ENCODE data around the gene APP.

The APP gene

GRCh38 chr21:26117972-26118367 lies 52.6 kb downstream of the APP start:
- Histone ChIP-seq H3K4me3 (ENCODE audit: low read length) (no peak overlapping the region), H3K27ac (ENCODE audit: low read length) (no peak overlapping the region), H3K4me1 (ENCODE audit: low read length) (peaks cover 15% of the 10 kb centered on the region), H3K4me2 (ENCODE audit: low read depth, low read length) (peak overlapping the region; percentile 43; the same call in 1 of the 2 replicates), H3K9ac (ENCODE audit: low read length) (no peak overlapping the region), H3K79me2 (ENCODE audit: low read length) (peaks cover 31% of the 10 kb centered on the region), H3K9me2 (replicated peaks; ENCODE audit: insufficient read depth, low read length) (no peaks in the 10 kb centered on the region), H2AFZ (ENCODE audit: low read length) (no peak overlapping the region), H4K20me1 (ENCODE audit: insufficient read depth, low read length) (peaks cover 4% of the 10 kb centered on the region; the same call in 1 of the 2 replicates), H3K27me3 (replicated peaks; ENCODE audit: insufficient read depth, low read length) (no peaks in the 10 kb centered on the region), H3F3A (ENCODE audit: insufficient read depth, low read length) (no peaks in the 10 kb centered on the region), H3K9me3 (replicated peaks; ENCODE audit: insufficient read depth, low read length) (no peaks in the 10 kb centered on the region), H3K36me3 (replicated peaks; ENCODE audit: insufficient read depth, low read length) (no peaks in the 10 kb centered on the region)
- no peak for TF ChIP-seq EZH2 (optimal IDR thresholded peaks at IDR 0.05; ENCODE audit: low read depth, low read length)
- TF ChIP-seq, protein P1, sequence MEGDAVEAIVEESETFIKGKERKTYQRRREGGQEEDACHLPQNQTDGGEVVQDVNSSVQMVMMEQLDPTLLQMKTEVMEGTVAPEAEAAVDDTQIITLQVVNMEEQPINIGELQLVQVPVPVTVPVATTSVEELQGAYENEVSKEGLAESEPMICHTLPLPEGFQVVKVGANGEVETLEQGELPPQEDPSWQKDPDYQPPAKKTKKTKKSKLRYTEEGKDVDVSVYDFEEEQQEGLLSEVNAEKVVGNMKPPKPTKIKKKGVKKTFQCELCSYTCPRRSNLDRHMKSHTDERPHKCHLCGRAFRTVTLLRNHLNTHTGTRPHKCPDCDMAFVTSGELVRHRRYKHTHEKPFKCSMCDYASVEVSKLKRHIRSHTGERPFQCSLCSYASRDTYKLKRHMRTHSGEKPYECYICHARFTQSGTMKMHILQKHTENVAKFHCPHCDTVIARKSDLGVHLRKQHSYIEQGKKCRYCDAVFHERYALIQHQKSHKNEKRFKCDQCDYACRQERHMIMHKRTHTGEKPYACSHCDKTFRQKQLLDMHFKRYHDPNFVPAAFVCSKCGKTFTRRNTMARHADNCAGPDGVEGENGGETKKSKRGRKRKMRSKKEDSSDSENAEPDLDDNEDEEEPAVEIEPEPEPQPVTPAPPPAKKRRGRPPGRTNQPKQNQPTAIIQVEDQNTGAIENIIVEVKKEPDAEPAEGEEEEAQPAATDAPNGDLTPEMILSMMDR (IDR thresholded peaks at IDR 0.05; ENCODE audit: low read length): no peak
- DNase-seq: no peak

DNA sequence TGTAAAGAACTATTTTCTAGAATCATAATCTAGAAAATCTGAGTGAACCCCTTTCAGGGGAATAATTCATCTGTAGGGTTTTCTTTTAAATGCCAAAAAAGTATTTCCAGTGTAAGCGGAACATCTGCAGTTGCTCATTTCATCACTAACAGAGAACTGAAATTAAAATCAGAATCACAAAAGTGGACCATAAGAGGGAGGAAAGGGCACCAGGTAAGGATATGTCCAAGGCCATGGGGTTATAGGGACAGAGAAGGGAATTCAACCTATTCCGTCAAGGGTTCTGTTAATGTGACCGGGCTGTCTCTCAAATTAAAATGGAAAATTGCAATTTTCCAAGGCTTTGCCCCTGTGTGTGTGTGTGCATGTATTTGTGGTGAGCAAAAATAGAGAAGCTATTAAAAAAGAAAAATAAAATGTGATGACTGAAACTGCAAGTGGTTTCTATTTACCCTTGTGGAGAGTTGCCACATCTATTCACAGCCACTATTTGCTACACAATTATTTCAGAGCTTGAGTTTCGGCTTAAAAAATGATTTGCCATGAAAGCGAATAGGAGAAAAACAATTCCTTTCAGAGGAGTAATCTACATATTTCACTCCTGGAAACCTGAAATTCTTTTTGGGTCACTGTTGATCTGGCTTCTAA lies 53.1 kb downstream of the APP start:
- TF ChIP-seq EZH2phosphoT487 (IDR thresholded peaks at IDR 0.05; ENCODE audit: low read length) (no peak), EZH2 (optimal IDR thresholded peaks at IDR 0.05; ENCODE audit: low read depth, low read length) (no peak)
- TF ChIP-seq, protein P1 (IDR thresholded peaks at IDR 0.05; ENCODE audit: low read length): no peak
- no peaks in the 10 kb centered on the region for H3F3A ChIP-seq (ENCODE audit: insufficient read depth, low read length)
- no peaks in the 10 kb centered on the region for H3K36me3 ChIP-seq (replicated peaks; ENCODE audit: insufficient read depth, low read length)
- H3K4me1 ChIP-seq (ENCODE audit: low read length): peaks cover 15% of the 10 kb centered on the region
- DNase-seq: peak; percentile 39
- H2AFZ ChIP-seq (ENCODE audit: low read length): no peak overlapping the region
- H3K4me3 ChIP-seq (ENCODE audit: low read length): no peak overlapping the region
- peaks cover 35% of the 10 kb centered on the region for H3K79me2 ChIP-seq (ENCODE audit: low read length)
- H3K4me2 ChIP-seq (ENCODE audit: low read depth, low read length): peak overlapping the region; percentile 43
- no peaks in the 10 kb centered on the region for H3K9me2 ChIP-seq (replicated peaks; ENCODE audit: insufficient read depth, low read length)
- no peaks in the 10 kb centered on the region for H3K27me3 ChIP-seq (replicated peaks; ENCODE audit: insufficient read depth, low read length)
- no peaks in the 10 kb centered on the region for H3K9me3 ChIP-seq (replicated peaks; ENCODE audit: insufficient read depth, low read length)
- H3K27ac ChIP-seq (ENCODE audit: low read length): no peak overlapping the region
- peaks cover 4% of the 10 kb centered on the region; the same call in 1 of the 2 replicates for H4K20me1 ChIP-seq (ENCODE audit: insufficient read depth, low read length)
- H3K9ac ChIP-seq (ENCODE audit: low read length): no peak overlapping the region

- Histone ChIP-seq H3K4me3 (ENCODE audit: low read length) (no peak overlapping the region), H3K9me3 (replicated peaks; ENCODE audit: insufficient read depth, low read length) (no peaks in the 10 kb centered on the region), H3F3A (ENCODE audit: insufficient read depth, low read length) (no peaks in the 10 kb centered on the region), H3K9me2 (replicated peaks; ENCODE audit: insufficient read depth, low read length) (no peaks in the 10 kb centered on the region), H3K4me2 (ENCODE audit: low read depth, low read length) (no peak overlapping the region), H3K4me1 (ENCODE audit: low read length) (peaks cover 15% of the 10 kb centered on the region), H2AFZ (ENCODE audit: low read length) (no peak overlapping the region), H3K36me3 (replicated peaks; ENCODE audit: insufficient read depth, low read length) (no peaks in the 10 kb centered on the region), H3K27me3 (replicated peaks; ENCODE audit: insufficient read depth, low read length) (no peaks in the 10 kb centered on the region), H3K27ac (ENCODE audit: low read length) (no peak overlapping the region), H3K9ac (ENCODE audit: low read length) (no peak overlapping the region), H4K20me1 (ENCODE audit: insufficient read depth, low read length) (peaks cover 4% of the 10 kb centered on the region; the same call in 1 of the 2 replicates), H3K79me2 (ENCODE audit: low read length) (peaks cover 28% of the 10 kb centered on the region)
- no peak for DNase-seq
- TF ChIP-seq, protein P1 (IDR thresholded peaks at IDR 0.05; ENCODE audit: low read length): no peak
- TF ChIP-seq EZH2 (optimal IDR thresholded peaks at IDR 0.05; ENCODE audit: low read depth, low read length): no peak
- no peak for TF ChIP-seq EZH2phosphoT487 (IDR thresholded peaks at IDR 0.05; ENCODE audit: low read length)
These were observed 54.0 kb downstream of the APP start for GRCh38 chr21:26116456-26117011.
